Mesenchymal stem cell (in vitro differentiated cells and primary cell): ENCODE results near the gene CNTRL.
A peak's percentile ranks its signal among the peaks of the same experiment; 100 is the strongest.

Experiments
- DNase-seq: peaks from one replicate; pipeline ENCODE4 v3.0.0-alpha.2; 2013
- H2AFZ ChIP-seq: one replicate; pipeline ENCODE4 v1.6.1; 2013; ENCODE audit warnings: low read depth, mild to moderate bottlenecking, control low read depth, inconsistent platforms, low read length, moderate library complexity
- H2AK5ac ChIP-seq: 2 replicates; pipeline ENCODE4 v1.6.1; 2013; ENCODE audit warnings: low read length, moderate library complexity, mild to moderate bottlenecking, inconsistent platforms; ENCODE audit not compliant: severe bottlenecking
- H2BK120ac ChIP-seq: one replicate; pipeline ENCODE4 v1.6.1; 2013; ENCODE audit warnings: low read depth, mild to moderate bottlenecking, inconsistent platforms, low read length, moderate library complexity
- H2BK12ac ChIP-seq, 2 experiments: one replicate each; pipeline ENCODE4 v1.6.1; 2013; ENCODE audit warnings: inconsistent platforms in 2 of 2, low read length in 2 of 2, mild to moderate bottlenecking in 2 of 2, moderate library complexity in 2 of 2, control low read depth in 1 of 2
- H2BK15ac ChIP-seq: one replicate; pipeline ENCODE4 v1.6.1; 2013; ENCODE audit warnings: mild to moderate bottlenecking, low read depth, inconsistent platforms; ENCODE audit not compliant: poor library complexity, severe bottlenecking
- H2BK5ac ChIP-seq: 2 replicates; pipeline ENCODE4 v1.6.1; 2013; ENCODE audit warnings: low read depth, mild to moderate bottlenecking, low read length, control low read depth, inconsistent platforms; ENCODE audit not compliant: poor library complexity, severe bottlenecking
- H3K14ac ChIP-seq, 2 experiments: one replicate each; pipeline ENCODE4 v1.6.1; 2013; ENCODE audit warnings: inconsistent platforms in 2 of 2, low read length in 2 of 2, control low read depth in 1 of 2, mild to moderate bottlenecking in 1 of 2, moderate library complexity in 1 of 2
- H3K18ac ChIP-seq, 2 experiments: one replicate each; pipeline ENCODE4 v1.6.1; 2013; ENCODE audit warnings: inconsistent platforms in 2 of 2, low read length in 2 of 2, control low read depth in 1 of 2, low read depth in 1 of 2, mild to moderate bottlenecking in 1 of 2
- H3K23ac ChIP-seq, 2 experiments: one replicate each; pipeline ENCODE4 v1.6.1; 2013; ENCODE audit warnings: inconsistent platforms in 2 of 2, low read length in 2 of 2, mild to moderate bottlenecking in 2 of 2, moderate library complexity in 2 of 2, control low read depth in 1 of 2
- H3K27ac ChIP-seq: 2 replicates; pipeline ENCODE4 v1.5.1; 2013; ENCODE audit warnings: mild to moderate bottlenecking, moderate library complexity, low read length, control low read depth, inconsistent platforms; ENCODE audit not compliant: poor library complexity, severe bottlenecking
- H3K27me3 ChIP-seq, 2 experiments: 2 replicates each; pipeline versions ENCODE4 v1.6.1 to v1.7.0; 2013; ENCODE audit warnings: low read length in 2 of 2, mild to moderate bottlenecking in 2 of 2, moderate library complexity in 2 of 2, control low read depth in 1 of 2, inconsistent platforms in 1 of 2; ENCODE audit not compliant: control insufficient read depth in 1 of 2, insufficient read depth in 1 of 2
- H3K36me3 ChIP-seq, 2 experiments: 2 replicates each; pipeline versions ENCODE4 v1.6.1 to v1.7.0; 2013; ENCODE audit warnings: low read length in 2 of 2, control low read depth in 1 of 2, inconsistent platforms in 1 of 2, low read depth in 1 of 2, mild to moderate bottlenecking in 1 of 2; ENCODE audit not compliant: insufficient read depth in 2 of 2, control insufficient read depth in 1 of 2
- H3K4ac ChIP-seq, 2 experiments: one replicate each; pipeline ENCODE4 v1.6.1; 2013; ENCODE audit warnings: inconsistent platforms in 2 of 2, low read length in 2 of 2, mild to moderate bottlenecking in 2 of 2, moderate library complexity in 2 of 2, control low read depth in 1 of 2, low read depth in 1 of 2
- H3K4me1 ChIP-seq: 2 replicates; pipeline ENCODE4 v1.6.1; 2013; ENCODE audit warnings: low read depth, low read length, control low read depth; ENCODE audit not compliant: control insufficient read depth, insufficient read depth
- H3K4me2 ChIP-seq: 2 replicates; pipeline ENCODE4 v1.6.1; 2013; ENCODE audit warnings: low read length, mild to moderate bottlenecking, inconsistent platforms; ENCODE audit not compliant: poor library complexity, severe bottlenecking
- H3K4me3 ChIP-seq, 2 experiments: 2 replicates each; pipeline versions ENCODE4 v1.5.1 to v1.7.0; 2013; ENCODE audit warnings: low read length in 2 of 2, mild to moderate bottlenecking in 2 of 2, control low read depth in 1 of 2, low read depth in 1 of 2; ENCODE audit not compliant: insufficient read depth in 1 of 2
- H3K79me1 ChIP-seq: replicated peaks from 2 replicates; pipeline ENCODE4 v1.6.1; 2013; ENCODE audit warnings: mild to moderate bottlenecking, control low read depth, low read length, inconsistent platforms; ENCODE audit not compliant: poor library complexity, severe bottlenecking
- H3K9ac ChIP-seq: 2 replicates; pipeline ENCODE4 v1.7.0; 2013; ENCODE audit warnings: mild to moderate bottlenecking, low read length, moderate library complexity
- H3K9me3 ChIP-seq: 2 replicates; pipeline ENCODE4 v1.7.0; 2013; ENCODE audit warnings: mild to moderate bottlenecking, low read length; ENCODE audit not compliant: control insufficient read depth
- H4K8ac ChIP-seq: one replicate; pipeline ENCODE4 v1.6.1; 2013; ENCODE audit warnings: inconsistent platforms, mild to moderate bottlenecking, low read length, moderate library complexity
- H4K91ac ChIP-seq: one replicate; pipeline ENCODE4 v1.6.1; 2013; ENCODE audit warnings: mild to moderate bottlenecking, low read length, inconsistent platforms
- WGBS: methylation state at CpG from one replicate; pipeline ENCODE4 v1.1.7; 2013; ENCODE audit warnings: mixed read lengths; 5-methylcytosine and 5-hydroxymethylcytosine counted together

The CNTRL gene

DNA sequence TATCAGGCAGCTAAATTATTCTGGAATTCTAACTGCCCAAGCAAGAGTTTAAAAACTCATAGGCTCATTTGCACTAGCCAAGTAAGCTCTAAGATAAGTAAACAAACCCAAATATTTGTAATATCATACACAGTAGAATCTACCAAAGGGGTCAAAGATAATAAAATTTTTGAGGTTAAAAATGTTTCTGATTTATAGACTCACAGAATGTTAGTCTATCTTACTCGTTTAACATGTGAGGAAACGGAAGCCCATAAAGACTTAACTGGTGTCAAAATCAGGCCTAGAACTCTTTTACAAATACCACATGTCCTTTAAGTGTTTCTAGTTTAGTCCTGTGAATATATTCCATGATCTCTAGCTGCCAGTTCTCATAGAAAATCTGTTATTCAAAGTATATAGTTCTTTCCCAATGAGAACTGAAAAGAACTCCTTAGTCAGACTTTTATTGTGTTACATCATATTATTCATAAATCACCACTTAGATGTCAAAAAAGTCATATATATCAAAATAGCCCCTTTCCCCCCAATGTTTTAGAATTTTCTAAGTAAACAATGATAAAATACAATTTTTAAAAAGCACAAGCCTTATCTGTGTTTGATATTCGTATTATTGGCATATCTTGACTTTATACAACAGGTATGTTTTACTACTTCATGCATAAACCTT, 113.0 kb downstream of the CNTRL start:
- Histone ChIP-seq H3K79me1 (peaks cover 7% of the 10 kb centered on the region), H3K36me3 (peaks cover 0 to 55% of the 10 kb centered on the region in 2 experiments), H3K18ac (no peak overlapping the region), H4K8ac (no peak overlapping the region), H3K4ac (no peak overlapping the region), H2BK12ac (no peak overlapping the region), H3K9ac (no peak overlapping the region), H3K23ac (no peak overlapping the region), H2AK5ac (no peak overlapping the region), H2BK5ac (no peak overlapping the region), H3K14ac (no peak overlapping the region), H3K4me2 (no peak overlapping the region), H3K4me3 (no peak overlapping the region), H3K27me3 (no peaks in the 10 kb centered on the region), H2BK15ac (no peak overlapping the region), H2BK120ac (no peak overlapping the region), H3K27ac (no peak overlapping the region), H3K4me1 (peaks cover 1% of the 10 kb centered on the region), H2AFZ (no peak overlapping the region), H3K9me3 (no peaks in the 10 kb centered on the region), H4K91ac (no peak overlapping the region)
- peak; percentile 47 for DNase-seq
- WGBS: no CpG with 5 or more reads among the region's 3 CpGs

- Histone ChIP-seq H3K79me1 (peaks cover 5% of the 10 kb centered on the region), H3K4me1 (peaks cover 3% of the 10 kb centered on the region), H4K91ac (no peak overlapping the region), H2BK15ac (no peak overlapping the region), H3K27me3 (no peaks in the 10 kb centered on the region), H2AFZ (no peak overlapping the region), H3K36me3 (peaks cover 0 to 44% of the 10 kb centered on the region in 2 experiments), H3K4me3 (no peak overlapping the region), H2BK120ac (no peak overlapping the region), H2BK12ac (no peak overlapping the region), H2AK5ac (no peak overlapping the region), H3K9ac (no peak overlapping the region), H2BK5ac (no peak overlapping the region), H3K18ac (no peak overlapping the region), H3K23ac (no peak overlapping the region), H3K9me3 (no peaks in the 10 kb centered on the region), H4K8ac (no peak overlapping the region), H3K4ac (no peak overlapping the region), H3K14ac (no peak overlapping the region), H3K27ac (no peak overlapping the region), H3K4me2 (no peak overlapping the region)
- DNase-seq: no peak
- WGBS: no CpG with 5 or more reads among the region's 1 CpG
Measured at GRCh38 chr9:121189006-121189405, 114.3 kb downstream of the CNTRL start.

DNA sequence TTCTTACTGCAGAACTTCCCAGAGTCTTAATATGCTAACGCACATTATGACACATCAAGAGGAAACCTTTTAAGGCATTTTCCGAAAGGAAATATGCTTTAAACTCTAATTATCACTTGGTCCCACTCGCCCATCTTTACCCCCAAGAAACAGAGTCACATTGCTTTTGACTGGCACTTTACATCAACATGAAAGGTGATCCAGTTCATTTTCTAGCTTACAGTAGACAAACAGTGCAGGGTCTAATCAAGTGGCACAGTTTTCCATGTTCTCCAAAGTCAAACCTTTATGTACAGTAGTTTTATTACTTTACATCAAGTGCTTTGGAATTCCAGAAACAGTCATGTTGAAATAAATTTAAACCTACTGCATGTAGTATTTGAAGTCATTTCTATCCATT, 114.9 kb downstream of the CNTRL start:
- Histone ChIP-seq H3K4me3 (no peak overlapping the region), H3K79me1 (peaks cover 2% of the 10 kb centered on the region), H3K4me2 (no peak overlapping the region), H3K27ac (no peak overlapping the region), H3K4ac (no peak overlapping the region), H3K23ac (no peak overlapping the region), H2BK12ac (no peak overlapping the region), H4K91ac (no peak overlapping the region), H4K8ac (no peak overlapping the region), H3K14ac (no peak overlapping the region), H2BK5ac (no peak overlapping the region), H3K9me3 (no peaks in the 10 kb centered on the region), H3K36me3 (peaks cover 0 to 38% of the 10 kb centered on the region in 2 experiments), H2BK15ac (no peak overlapping the region), H2AFZ (no peak overlapping the region), H3K4me1 (peaks cover 3% of the 10 kb centered on the region), H3K18ac (no peak overlapping the region), H3K9ac (no peak overlapping the region), H2BK120ac (no peak overlapping the region), H2AK5ac (no peak overlapping the region), H3K27me3 (no peaks in the 10 kb centered on the region)
- DNase-seq: no peak
- WGBS: 92% methylated on average over 3 of the region's 3 CpGs

GRCh38 chr9:121191235-121191634, 116.5 kb downstream of the CNTRL start:
- Histone ChIP-seq H3K23ac (no peak overlapping the region), H3K36me3 (peaks cover 0 to 23% of the 10 kb centered on the region in 2 experiments), H2BK15ac (no peak overlapping the region), H2BK120ac (no peak overlapping the region), H3K9ac (peak overlapping the region; percentile 5), H3K79me1 (no peaks in the 10 kb centered on the region), H2AK5ac (no peak overlapping the region), H2BK5ac (no peak overlapping the region), H3K27me3 (no peaks in the 10 kb centered on the region), H3K9me3 (no peaks in the 10 kb centered on the region), H3K4ac (no peak overlapping the region), H3K14ac (no peak overlapping the region), H2AFZ (no peak overlapping the region), H3K4me3 (no peak overlapping the region), H4K91ac (no peak overlapping the region), H3K18ac (no peak overlapping the region), H3K27ac (no peak overlapping the region), H4K8ac (no peak overlapping the region), H2BK12ac (no peak overlapping the region), H3K4me1 (peaks cover 3% of the 10 kb centered on the region), H3K4me2 (no peak overlapping the region)
- 95% methylated on average over 2 of the region's 2 CpGs for WGBS
- DNase-seq: no peak
